Measurements from ENCODE around the gene GUCY2F. TPM values are rescaled to one million over a fixed set of nuclear protein-coding genes. Genes with fewer than 3 reads are reported as not detected.

Gene GUCY2F
- total RNA-seq, 1 donor from 2014 or later, result 0.07 TPM

DNA sequence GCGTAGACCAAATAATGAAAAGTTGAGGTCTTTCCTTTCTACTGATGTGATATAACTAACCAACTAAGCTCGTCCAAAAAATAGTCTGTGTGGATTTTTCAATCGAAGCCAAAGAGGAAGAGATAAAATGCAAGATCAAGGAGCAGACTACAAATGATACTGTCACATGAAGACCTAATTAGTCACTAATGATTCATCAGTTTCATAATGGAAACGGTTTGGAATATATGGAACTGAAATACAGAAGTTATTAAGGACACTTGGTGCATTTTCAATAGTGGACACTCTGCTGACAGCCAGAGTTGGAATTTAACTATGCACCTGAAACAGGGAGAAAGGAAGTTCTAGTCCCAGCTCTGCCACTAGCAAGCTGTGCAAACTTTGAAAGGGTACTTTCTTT is 119.8 kb downstream of the GUCY2F start:
- H3K27ac Mint-ChIP-seq (ENCODE audit: unreplicated experiment), result no peak overlapping the region
- no peaks in the 10 kb centered on the region for H3K36me3 Mint-ChIP-seq (ENCODE audit: low read depth)
- no peak overlapping the region for H3K4me3 Mint-ChIP-seq
- H3K27me3 Mint-ChIP-seq (ENCODE audit: low read depth), result no peaks in the 10 kb centered on the region
- no peak for DNase-seq (ENCODE audit: low read depth, low spot score)
- peaks cover 6% of the 10 kb centered on the region for H3K9me3 Mint-ChIP-seq
- no peaks in the 10 kb centered on the region for H3K4me1 Mint-ChIP-seq
- TF ChIP-seq, protein P1, sequence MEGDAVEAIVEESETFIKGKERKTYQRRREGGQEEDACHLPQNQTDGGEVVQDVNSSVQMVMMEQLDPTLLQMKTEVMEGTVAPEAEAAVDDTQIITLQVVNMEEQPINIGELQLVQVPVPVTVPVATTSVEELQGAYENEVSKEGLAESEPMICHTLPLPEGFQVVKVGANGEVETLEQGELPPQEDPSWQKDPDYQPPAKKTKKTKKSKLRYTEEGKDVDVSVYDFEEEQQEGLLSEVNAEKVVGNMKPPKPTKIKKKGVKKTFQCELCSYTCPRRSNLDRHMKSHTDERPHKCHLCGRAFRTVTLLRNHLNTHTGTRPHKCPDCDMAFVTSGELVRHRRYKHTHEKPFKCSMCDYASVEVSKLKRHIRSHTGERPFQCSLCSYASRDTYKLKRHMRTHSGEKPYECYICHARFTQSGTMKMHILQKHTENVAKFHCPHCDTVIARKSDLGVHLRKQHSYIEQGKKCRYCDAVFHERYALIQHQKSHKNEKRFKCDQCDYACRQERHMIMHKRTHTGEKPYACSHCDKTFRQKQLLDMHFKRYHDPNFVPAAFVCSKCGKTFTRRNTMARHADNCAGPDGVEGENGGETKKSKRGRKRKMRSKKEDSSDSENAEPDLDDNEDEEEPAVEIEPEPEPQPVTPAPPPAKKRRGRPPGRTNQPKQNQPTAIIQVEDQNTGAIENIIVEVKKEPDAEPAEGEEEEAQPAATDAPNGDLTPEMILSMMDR (conservative IDR thresholded peaks at IDR 0.05), result no peak

DNA sequence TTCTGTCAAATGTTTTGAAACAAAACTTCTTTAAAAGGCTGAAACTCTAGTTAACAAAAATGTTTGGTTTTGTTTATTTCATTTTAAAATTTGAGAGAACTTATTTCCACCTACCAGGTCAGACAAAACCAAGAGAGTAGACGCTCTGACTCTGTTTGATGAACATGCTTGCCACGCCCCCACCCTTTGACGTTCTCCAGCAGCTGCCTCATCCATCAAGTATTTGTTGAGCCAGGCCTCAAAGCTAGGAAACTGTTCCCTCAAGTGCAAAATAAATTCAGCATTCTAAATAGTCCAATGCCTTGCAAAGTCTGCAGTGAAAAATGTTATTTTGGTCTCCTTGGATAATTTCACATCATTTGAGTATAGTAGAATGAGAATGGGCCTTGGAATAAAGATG is 121.6 kb downstream of the GUCY2F start:
- DNase-seq (ENCODE audit: low read depth, low spot score), result no peak
- no peak overlapping the region for H3K4me3 Mint-ChIP-seq
- peaks cover 6% of the 10 kb centered on the region for H3K9me3 Mint-ChIP-seq
- no peaks in the 10 kb centered on the region for H3K27me3 Mint-ChIP-seq (ENCODE audit: low read depth)
- H3K36me3 Mint-ChIP-seq (ENCODE audit: low read depth), result no peaks in the 10 kb centered on the region
- H3K27ac Mint-ChIP-seq (ENCODE audit: unreplicated experiment), result no peak overlapping the region
- TF ChIP-seq, protein P1 (conservative IDR thresholded peaks at IDR 0.05), result no peak
- H3K4me1 Mint-ChIP-seq, result no peaks in the 10 kb centered on the region

DNA sequence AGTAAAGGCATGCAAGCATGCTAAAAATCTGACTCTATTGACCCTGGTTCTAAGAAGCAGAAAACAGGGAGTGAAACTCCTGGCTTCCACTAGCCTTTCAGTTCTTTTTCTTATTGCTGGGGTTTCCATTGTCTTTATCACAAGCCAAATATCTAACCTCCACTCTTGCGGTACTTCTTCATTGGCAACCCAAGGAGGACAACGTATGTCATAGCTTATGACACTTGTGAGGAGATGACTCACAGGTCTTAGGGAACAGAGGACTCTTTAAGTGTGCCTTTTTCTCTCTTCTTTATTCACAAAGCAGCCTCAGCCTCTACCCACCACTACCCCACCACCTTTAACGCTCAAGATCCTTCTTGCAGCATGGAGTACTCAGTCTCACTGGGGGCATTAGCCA is 124.2 kb downstream of the GUCY2F start:
- Mint-ChIP-seq H3K9me3 (peaks cover 6% of the 10 kb centered on the region), H3K27me3 (ENCODE audit: low read depth) (no peaks in the 10 kb centered on the region), H3K36me3 (ENCODE audit: low read depth) (no peaks in the 10 kb centered on the region), H3K4me1 (no peaks in the 10 kb centered on the region), H3K4me3 (no peak overlapping the region), H3K27ac (ENCODE audit: unreplicated experiment) (no peak overlapping the region)
- DNase-seq (ENCODE audit: low read depth, low spot score), result no peak
- TF ChIP-seq, protein P1 (conservative IDR thresholded peaks at IDR 0.05), result no peak

DNA sequence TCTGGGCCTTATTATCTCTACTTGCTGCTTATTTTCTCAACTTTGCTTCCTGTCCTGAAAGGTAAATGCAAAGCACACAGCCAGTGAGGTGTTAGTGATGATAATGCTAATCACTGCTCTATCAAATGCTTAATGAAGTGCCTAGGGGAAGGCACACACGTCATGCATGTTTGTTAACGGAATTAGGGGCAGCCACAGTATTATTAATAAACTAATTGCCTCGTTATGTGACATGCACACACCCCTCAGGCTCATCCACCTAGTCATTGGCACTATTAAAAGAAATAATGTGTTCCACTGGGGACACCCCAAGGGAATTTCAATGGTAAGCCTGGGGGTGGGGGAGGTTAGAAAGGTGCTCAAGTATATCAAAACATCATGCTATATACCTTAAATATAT is 125.2 kb downstream of the GUCY2F start:
- no peak for DNase-seq (ENCODE audit: low read depth, low spot score)
- TF ChIP-seq, protein P1 (conservative IDR thresholded peaks at IDR 0.05), result no peak
- H3K27ac Mint-ChIP-seq (ENCODE audit: unreplicated experiment), result no peak overlapping the region
- H3K9me3 Mint-ChIP-seq, result peaks cover 6% of the 10 kb centered on the region
- no peaks in the 10 kb centered on the region for H3K27me3 Mint-ChIP-seq (ENCODE audit: low read depth)
- H3K4me1 Mint-ChIP-seq, result no peaks in the 10 kb centered on the region
- no peaks in the 10 kb centered on the region for H3K36me3 Mint-ChIP-seq (ENCODE audit: low read depth)
- H3K4me3 Mint-ChIP-seq, result no peak overlapping the region

DNA sequence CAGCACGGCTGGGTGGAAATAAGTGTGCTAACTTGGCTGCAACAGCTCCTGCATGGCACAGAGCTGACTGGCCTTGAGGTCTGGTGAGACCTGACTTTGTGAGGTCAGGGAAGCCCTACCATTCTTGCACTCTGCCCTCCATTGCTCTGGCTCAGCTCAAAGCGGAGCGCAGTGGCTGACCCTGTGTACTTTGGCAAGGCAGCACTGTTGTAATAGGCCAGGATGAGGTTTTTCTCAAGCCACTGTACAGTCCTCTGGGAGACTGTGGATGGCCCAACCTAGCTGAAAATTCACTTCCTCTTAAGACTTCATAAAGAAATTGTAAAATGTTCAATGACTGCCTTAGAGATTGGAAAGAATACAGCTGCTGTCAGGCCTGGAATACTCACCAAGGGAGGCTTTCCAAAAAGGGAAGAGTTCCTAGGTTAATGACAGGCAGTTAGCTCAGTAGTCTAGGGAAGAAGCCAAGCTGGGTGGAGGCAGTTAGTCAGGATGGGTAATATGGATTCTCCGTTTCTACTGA is 129.8 kb downstream of the GUCY2F start:
- H3K4me3 Mint-ChIP-seq, result no peak overlapping the region
- H3K27ac Mint-ChIP-seq (ENCODE audit: unreplicated experiment), result no peak overlapping the region
- no peaks in the 10 kb centered on the region for H3K27me3 Mint-ChIP-seq (ENCODE audit: low read depth)
- TF ChIP-seq, protein P1 (conservative IDR thresholded peaks at IDR 0.05), result no peak
- H3K36me3 Mint-ChIP-seq (ENCODE audit: low read depth), result no peaks in the 10 kb centered on the region
- DNase-seq (ENCODE audit: low read depth, low spot score), result no peak
- peaks cover 5% of the 10 kb centered on the region for H3K4me1 Mint-ChIP-seq
- no peaks in the 10 kb centered on the region for H3K9me3 Mint-ChIP-seq

DNA sequence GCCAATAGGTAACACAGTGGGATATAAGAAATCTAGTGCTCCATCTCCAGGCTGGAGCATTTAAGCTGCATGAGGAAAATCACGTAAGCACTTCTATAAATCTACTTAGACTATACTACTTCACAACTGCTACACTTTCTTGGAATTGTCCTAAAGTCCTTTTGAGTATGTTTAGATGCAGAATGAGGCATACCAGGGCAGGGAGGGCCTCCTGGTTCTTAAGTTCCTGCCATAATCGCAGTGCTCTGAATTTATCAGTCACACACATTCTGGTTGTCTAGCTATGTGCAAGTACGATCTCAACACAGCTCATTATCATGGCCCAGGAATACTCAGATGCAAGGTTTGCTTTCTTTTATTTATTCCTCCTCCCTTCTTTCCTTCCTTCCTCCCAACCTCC is 130.3 kb downstream of the GUCY2F start:
- Mint-ChIP-seq H3K4me1 (peaks cover 5% of the 10 kb centered on the region), H3K27ac (ENCODE audit: unreplicated experiment) (no peak overlapping the region), H3K9me3 (no peaks in the 10 kb centered on the region), H3K36me3 (ENCODE audit: low read depth) (no peaks in the 10 kb centered on the region), H3K4me3 (no peak overlapping the region), H3K27me3 (ENCODE audit: low read depth) (no peaks in the 10 kb centered on the region)
- DNase-seq (ENCODE audit: low read depth, low spot score), result no peak
- TF ChIP-seq, protein P1 (conservative IDR thresholded peaks at IDR 0.05), result no peak

All from neural crest cell (in vitro differentiated cells).